DND-41 (cell line): Measurements from ENCODE around the gene RNF167.

Experiments used
- ATAC-seq: fragments of 200-7000 bp; cut with Tn5 transposase; 3 replicates; pipeline ENCODE4 v1.9.1; 2021; ENCODE audit warnings: low read depth; ENCODE audit not compliant: insufficient read depth
- DNase-seq: peaks from one replicate; pipeline ENCODE4 v3.0.0-alpha.2; 2020
- H2AFZ ChIP-seq: 2 replicates; pipeline ENCODE4 v1.6.0; 2012; ENCODE audit warnings: low read depth, low read length
- H3K27ac ChIP-seq: 2 replicates; pipeline ENCODE4 v1.5.1; 2012; ENCODE audit warnings: low read length, inconsistent platforms
- H3K27me3 ChIP-seq: fragments of 200-600 bp; sonication (generic); 2 replicates; pipeline ENCODE4 v1.6.0; 2012; ENCODE audit warnings: low read length, mild to moderate bottlenecking, inconsistent platforms; ENCODE audit not compliant: insufficient read depth, poor library complexity
- H3K36me3 ChIP-seq: 2 replicates; pipeline ENCODE4 v1.5.1; 2012; ENCODE audit warnings: low read length, inconsistent platforms; ENCODE audit not compliant: insufficient read depth
- H3K4me1 ChIP-seq: 2 replicates; pipeline ENCODE4 v1.5.1; 2012; ENCODE audit warnings: mild to moderate bottlenecking, low read length; ENCODE audit not compliant: insufficient read depth
- H3K4me2 ChIP-seq: 2 replicates; pipeline ENCODE4 v1.6.0; 2012; ENCODE audit warnings: mild to moderate bottlenecking, moderate library complexity, low read length, inconsistent platforms; ENCODE audit not compliant: insufficient read depth
- H3K4me3 ChIP-seq, 2 experiments: fragments of 200-600 bp in 1 of 2; shearing (Covaris generic) in 1 of 2; 2 replicates each; pipeline ENCODE4 v1.5.1; 2012 to 2016; ENCODE audit warnings: inconsistent platforms in 2 of 2, low read length in 2 of 2, mild to moderate bottlenecking in 2 of 2, low read depth in 1 of 2, moderate library complexity in 1 of 2
- H3K79me2 ChIP-seq: 2 replicates; pipeline ENCODE4 v1.6.0; 2012; ENCODE audit warnings: low read length, inconsistent platforms; ENCODE audit not compliant: insufficient read depth
- H3K9ac ChIP-seq: 2 replicates; pipeline ENCODE4 v1.6.0; 2012; ENCODE audit warnings: low read depth, mild to moderate bottlenecking, inconsistent platforms, low read length, moderate library complexity
- H3K9me3 ChIP-seq: 2 replicates; pipeline ENCODE4 v1.5.1; 2012; ENCODE audit warnings: low read length, moderate library complexity, mild to moderate bottlenecking, inconsistent platforms; ENCODE audit not compliant: insufficient read depth, severe bottlenecking
- H4K20me1 ChIP-seq: 2 replicates; pipeline ENCODE4 v1.6.0; 2012; ENCODE audit warnings: low read length; ENCODE audit not compliant: insufficient read depth
- CTCF ChIP-seq: IDR thresholded peaks from 2 replicates; pipeline ENCODE4 v1.5.1; 2012; ENCODE audit warnings: borderline replicate concordance, low read length, moderate library complexity, mild to moderate bottlenecking; ENCODE audit not compliant: poor library complexity, severe bottlenecking; ENCODE audit errors: extremely low read depth
- EZH2 ChIP-seq: IDR thresholded peaks from 3 replicates; pipeline ENCODE4 v1.6.1; 2012; ENCODE audit warnings: borderline replicate concordance, low read depth, mild to moderate bottlenecking, moderate library complexity, low read length, inconsistent platforms; ENCODE audit not compliant: severe bottlenecking

Gene RNF167

GRCh38 chr17:4973256-4974114 is 33.4 kb downstream of the RNF167 start:
- peaks cover 12% of the 10 kb centered on the region for H3K79me2 ChIP-seq
- ATAC-seq, result no peak
- TF ChIP-seq CTCF (no peak), EZH2 (no peak)
- H3K9ac ChIP-seq, result no peak overlapping the region
- DNase-seq, result no peak
- no peak overlapping the region for H3K4me2 ChIP-seq
- H3K9me3 ChIP-seq, result no peaks in the 10 kb centered on the region
- no peaks in the 10 kb centered on the region for H3K27me3 ChIP-seq
- H3K4me3 ChIP-seq, result no peak overlapping the region
- no peak overlapping the region for H2AFZ ChIP-seq
- peaks cover 82% of the 10 kb centered on the region for H3K36me3 ChIP-seq
- no peak overlapping the region for H3K27ac ChIP-seq
- peaks cover 14% of the 10 kb centered on the region for H3K4me1 ChIP-seq
- H4K20me1 ChIP-seq, result peaks cover 4% of the 10 kb centered on the region

DNA sequence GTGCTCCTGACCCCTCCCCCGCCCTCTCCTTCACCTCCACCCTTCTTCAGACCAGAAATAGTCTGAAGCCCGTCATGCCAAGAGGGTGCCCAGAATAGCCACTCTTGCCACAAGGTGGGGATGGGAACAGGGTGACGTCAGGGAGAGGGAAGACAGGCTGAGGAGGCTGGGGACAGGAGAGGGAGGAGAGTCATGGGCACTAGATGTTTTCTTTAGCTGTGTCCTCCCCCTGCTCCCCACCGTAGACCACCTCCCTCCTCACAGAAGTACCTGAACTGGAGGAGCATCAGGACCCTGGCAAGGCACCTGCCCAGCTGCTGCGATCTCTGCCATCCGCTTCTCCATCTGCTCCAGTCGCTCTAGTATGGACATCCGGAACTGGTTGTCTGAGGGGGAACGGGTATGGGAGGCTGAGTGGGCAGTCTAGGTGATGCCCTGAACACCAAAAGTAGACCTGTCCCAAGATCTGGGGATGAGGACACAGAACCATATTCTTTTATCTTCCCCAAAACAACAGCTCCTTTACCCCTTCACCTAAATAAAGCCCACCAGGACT is 34.1 kb downstream of the RNF167 start:
- H3K9ac ChIP-seq, result no peak overlapping the region
- DNase-seq, result no peak
- H3K9me3 ChIP-seq, result no peaks in the 10 kb centered on the region
- H3K4me2 ChIP-seq, result no peak overlapping the region
- H3K4me1 ChIP-seq, result peaks cover 7% of the 10 kb centered on the region
- H3K27me3 ChIP-seq, result no peaks in the 10 kb centered on the region
- peaks cover 5% of the 10 kb centered on the region; the same call in 1 of the 2 replicates for H3K79me2 ChIP-seq
- H3K27ac ChIP-seq, result no peak overlapping the region
- H3K4me3 ChIP-seq, result no peak overlapping the region
- H2AFZ ChIP-seq, result no peak overlapping the region
- H3K36me3 ChIP-seq, result peaks cover 83% of the 10 kb centered on the region
- H4K20me1 ChIP-seq, result peaks cover 4% of the 10 kb centered on the region
- ATAC-seq, result no peak
- no peak for TF ChIP-seq CTCF
- no peak for TF ChIP-seq EZH2

DNA sequence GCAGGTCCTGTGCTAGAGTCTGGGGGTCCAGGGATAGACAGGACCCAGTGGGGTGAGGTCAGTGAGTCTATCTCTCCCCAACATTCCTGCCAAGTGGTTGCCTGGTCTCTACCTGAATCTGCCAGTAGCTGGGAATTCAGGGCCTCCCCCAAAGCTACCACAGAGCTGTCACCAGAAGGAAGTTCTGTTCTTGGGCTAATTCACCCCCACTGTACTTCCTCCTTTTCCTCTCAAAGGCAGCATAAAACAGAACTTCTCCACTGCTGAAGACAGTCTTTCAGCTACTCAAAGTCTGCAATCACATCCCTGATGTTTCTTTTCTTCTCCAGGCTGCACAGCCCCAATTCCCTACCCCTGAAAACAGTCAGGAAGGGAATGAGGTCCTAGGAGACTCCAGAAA is 38.7 kb downstream of the RNF167 start:
- H3K4me1 ChIP-seq, result peaks cover 6% of the 10 kb centered on the region
- no peak overlapping the region for H3K4me2 ChIP-seq
- no peak overlapping the region for H3K4me3 ChIP-seq
- no peaks in the 10 kb centered on the region for H3K9me3 ChIP-seq
- no peak overlapping the region for H2AFZ ChIP-seq
- H3K79me2 ChIP-seq, result no peaks in the 10 kb centered on the region
- TF ChIP-seq EZH2 (no peak), CTCF (no peak)
- H3K36me3 ChIP-seq, result peaks cover 76% of the 10 kb centered on the region
- no peak for DNase-seq
- no peaks in the 10 kb centered on the region for H4K20me1 ChIP-seq
- no peak for ATAC-seq
- H3K9ac ChIP-seq, result no peak overlapping the region
- H3K27ac ChIP-seq, result no peak overlapping the region
- no peaks in the 10 kb centered on the region for H3K27me3 ChIP-seq
